HG02870 (cell line): ENCODE results near the gene LRRC4C.
"Not testable (repeated sequence)": the region's sequence is repeated elsewhere in the genome, so short reads cannot be mapped to it uniquely, and the experiment has no call there.

Experiments
- ATAC-seq: cut with Tn5 transposase; IDR thresholded peaks from one replicate; pipeline ENCODE4 v1.9.1; 2021; ENCODE audit warnings: mild to moderate bottlenecking, moderate library complexity; ENCODE audit not compliant: unreplicated experiment

The LRRC4C gene

DNA sequence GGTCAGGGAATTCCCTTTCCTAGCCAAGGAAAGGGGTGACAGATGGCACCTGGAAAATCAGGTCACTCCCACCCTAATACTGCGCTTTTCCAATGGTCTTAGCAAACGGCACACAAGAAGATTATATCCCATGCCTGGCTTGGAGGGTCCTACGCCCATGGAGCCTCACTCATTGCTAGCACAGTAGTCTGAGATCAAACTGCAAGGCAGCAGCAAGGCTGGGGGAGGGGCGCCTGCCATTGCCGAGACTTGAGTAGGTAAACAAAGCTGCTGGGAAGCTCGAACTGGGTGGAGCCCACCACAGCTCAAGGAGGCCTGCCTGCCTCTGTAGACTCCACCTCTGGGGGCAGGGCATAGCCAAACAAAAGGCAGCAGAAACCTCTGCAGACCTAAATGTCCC is 548.7 kb downstream of the LRRC4C start:
- not testable (repeated sequence) for ATAC-seq

DNA sequence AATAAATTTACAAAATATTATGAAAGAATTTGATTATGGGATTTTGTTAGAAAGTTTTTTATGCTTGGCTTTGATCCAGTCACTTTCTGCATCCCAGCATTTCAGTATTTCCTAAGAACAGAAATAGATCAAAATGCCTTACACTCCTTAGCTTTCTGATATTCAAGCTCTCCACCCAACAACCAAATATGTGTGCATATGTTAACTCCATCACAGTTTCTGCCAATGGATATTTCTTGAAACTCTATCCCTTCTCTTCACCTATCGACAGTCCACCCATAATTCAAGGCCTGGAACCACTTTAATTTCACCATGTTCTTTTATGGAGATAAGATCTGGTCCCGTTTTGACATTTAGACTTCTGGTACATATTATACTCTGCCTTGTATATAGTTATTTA is 565.0 kb downstream of the LRRC4C start:
- ATAC-seq = no peak

DNA sequence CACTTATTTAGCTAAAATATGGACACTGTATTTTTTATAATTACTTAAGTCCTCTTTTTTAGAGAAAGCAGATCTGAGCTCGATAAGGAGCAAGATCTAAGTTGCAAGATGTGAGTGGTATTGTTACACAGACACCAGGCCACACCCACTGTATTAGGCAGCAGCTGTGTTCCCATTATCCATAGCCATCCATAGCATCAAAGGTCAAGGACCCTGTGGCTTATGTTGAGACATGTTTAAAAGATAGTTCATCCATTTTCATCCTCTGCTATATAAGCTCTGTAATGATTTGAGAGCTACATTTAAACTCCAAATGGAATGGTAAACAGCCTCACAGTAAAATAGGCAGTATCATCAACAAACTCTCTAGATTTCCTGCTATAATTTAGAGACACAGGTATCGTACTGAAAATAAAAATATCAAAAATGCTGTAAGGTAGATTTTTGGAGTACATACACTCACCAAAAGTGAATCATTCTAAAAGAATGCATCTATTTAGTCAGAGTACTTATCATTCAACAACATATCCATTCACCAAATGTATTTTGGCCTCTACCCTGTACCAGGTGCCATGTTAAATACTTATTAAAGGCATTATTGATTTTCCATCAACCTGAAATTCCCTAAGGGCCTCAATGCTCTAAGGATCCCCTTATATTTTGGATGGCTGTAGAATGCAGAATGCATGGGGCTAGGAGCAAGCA is 574.0 kb downstream of the LRRC4C start:
- ATAC-seq = no peak

DNA sequence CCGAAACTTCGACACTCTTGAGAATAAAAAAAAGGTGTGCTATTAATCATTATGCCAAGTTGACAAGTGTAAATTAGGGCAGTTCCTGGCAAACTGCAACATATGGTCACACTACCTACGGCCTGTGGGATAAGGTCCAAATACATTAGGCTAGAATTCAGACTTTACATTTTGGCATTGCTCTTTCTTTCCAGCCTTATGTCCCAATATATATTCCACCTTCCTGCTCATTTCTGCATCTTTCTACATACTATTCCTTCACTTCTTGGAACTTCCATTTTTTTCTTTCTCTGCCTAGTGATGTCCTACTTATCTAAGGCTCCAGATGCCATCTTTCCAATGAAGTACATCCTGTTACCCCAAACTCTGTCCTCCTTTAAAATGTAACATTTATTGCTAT is 577.2 kb downstream of the LRRC4C start:
- no peak for ATAC-seq

DNA sequence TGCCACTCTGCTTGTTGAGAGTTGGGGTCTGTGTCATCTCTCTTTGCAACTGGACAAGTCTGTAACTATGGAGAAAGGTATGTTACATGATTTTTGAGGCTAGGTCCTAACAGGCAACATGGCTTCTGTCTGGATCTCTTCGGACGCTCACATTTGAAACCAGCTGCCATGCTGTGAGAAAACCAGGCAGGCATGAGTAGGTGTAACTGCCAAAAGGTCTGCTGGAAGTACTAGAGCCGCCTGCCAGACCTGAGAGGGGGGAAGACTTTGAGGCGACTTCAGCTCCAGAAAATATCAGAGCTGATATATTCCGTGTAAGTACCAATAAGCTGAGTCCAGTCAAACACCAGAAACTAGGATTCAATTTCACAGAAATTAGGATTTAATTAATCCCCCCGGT is 579.5 kb downstream of the LRRC4C start:
- ATAC-seq = no peak

DNA sequence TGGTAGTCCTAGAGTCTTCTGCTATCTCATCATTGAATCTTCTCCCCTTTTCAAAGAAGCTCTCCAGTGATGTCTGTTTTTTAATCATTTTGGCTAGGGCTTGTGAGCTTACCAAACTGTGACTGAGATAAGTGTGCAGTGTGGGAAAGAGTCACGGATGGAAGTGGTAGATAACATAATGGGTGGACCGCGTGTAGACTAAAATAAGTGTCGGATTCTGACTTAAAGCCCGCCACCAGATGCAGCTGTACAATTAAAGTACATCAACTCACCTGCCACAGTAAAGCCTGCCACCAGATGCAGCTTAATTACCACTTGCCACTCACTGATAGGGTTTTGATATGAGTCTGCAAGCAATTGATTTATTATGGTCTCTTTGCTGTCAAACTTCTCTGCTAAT is 581.5 kb downstream of the LRRC4C start:
- no peak for ATAC-seq

DNA sequence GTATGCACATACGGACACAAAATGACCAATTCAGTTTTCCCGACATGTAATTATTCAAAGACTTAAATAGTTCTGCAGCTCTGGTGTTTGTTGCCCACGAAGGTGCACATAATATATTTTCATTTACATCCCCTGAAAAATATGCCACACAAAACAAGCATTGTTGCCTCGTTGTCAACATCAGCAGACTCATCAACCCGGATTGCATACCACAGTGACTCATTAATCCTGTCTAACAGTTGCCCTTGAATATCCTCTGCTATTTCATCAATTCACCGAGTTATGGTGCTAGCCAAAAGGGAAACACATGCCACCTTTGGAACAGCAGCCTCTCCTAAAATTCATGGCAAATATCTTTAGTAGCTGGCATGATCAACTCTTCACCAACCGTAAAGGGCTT is 582.2 kb downstream of the LRRC4C start:
- no peak for ATAC-seq

DNA sequence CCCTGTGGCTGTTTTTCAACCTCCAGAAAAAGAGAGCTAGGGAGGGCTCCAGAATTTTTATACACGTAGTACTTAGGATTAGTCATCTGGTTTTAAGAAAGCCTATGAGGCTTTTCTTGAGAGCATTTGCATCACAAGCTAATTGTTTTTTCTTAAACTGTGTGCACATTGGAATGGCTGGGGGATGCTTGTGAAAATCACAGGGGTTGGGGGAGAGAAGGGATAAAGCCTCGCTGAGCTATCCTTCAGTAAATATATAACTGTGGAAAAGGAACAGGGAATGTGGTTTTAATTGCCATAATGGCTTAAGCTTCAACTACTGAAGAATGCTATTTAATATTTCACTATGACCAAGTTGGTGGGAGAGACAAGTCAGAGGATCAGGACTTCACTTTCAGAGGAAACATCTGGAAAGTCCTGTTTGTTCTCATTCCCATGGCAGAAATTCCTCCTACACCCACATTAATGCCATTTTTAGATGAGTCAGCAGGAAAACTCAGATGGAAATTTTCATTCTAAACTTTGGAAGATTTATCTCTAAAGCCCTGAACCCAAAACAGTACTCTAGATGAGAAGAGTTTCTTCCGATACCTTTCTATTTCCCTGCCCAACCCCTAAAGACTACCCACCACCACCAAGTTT is 591.3 kb downstream of the LRRC4C start:
- no peak for ATAC-seq

DNA sequence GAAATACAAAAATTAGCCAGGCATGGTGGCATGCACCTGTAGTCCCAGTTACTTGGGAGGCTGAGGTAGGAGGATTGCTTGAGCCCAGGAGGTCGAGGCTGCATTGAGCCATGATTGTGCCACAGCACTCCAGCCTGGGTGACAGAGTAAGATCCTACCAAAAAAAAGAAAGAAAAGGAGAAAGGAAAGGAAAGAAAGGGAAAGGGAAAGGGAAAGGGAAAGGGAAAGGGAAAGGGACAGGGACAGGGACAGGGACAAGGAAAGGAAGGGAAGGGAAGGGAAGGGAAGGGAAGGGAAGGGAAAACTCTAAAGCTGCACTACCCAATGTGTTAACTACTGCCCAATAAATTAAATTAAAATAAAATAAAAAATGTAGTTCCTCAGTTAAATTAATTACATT is 601.7 kb downstream of the LRRC4C start:
- not testable (repeated sequence) for ATAC-seq

DNA sequence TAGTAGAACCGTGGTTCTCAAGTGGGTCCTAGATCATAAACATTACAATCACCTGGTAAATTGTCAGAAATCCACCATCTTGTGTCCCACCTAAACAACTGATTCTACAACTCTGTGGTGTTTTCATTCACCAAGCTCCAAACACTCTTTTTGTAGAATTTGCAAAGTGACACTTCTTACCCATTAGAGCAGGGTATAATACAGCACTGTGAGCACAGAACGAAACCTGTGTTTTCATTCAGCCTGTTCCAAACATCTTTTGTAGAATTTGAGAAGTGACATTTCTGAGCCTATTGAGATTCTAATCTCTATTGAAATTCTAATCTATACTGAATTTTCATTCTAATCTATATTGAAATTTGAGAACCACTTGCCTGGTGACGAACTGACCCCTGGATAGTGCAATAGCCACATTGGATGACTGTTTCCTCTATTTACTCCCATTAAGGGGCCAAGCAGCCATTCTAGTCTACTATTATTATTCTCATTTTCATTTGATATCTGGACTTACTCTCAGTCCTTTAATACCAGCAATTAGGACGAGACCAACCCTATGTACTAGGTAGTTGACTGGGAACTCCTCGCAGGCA is 616.6 kb downstream of the LRRC4C start:
- no peak for ATAC-seq

DNA sequence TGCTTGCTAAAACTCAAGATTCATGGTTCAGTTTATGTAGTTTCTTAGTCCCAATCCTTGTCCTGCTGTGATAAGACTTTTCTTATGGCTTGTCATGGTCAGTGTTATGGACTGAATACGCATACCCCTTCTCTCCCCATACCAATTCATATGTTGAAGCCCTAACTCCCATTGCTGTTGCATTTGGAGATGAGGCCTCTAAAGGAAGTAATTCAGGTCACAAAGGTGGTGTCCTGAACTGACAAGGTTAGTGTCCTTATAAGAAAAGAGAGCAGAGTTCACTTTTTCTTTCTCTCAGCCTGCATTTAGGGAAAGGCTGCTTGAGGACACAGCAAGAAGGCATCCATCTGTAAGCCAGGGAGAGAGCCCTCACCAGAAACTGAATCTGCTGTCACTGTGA is 618.2 kb downstream of the LRRC4C start:
- ATAC-seq = no peak

DNA sequence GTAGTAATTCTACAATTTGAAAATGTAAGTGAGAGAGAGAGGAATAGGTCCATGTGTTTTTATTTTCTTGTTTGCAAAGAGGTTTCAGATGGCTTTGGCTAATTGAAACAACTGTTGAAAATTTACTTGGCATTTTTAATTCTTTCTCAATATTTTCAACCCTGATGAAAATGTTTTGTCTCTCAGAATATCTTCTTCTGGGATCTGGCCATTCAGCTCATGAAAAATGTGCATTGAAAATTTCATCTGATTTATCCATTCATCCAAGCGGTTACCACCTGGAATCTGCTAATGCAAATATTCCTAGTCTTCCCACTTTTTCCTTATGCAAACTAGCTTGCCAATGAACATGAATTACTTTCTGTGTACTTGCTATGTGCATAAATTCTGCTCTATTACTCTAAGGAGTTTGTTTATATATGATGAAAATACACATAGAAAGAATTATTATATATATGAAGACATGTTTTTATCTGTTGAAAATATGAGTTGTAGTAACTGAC is 621.2 kb downstream of the LRRC4C start:
- no peak for ATAC-seq

DNA sequence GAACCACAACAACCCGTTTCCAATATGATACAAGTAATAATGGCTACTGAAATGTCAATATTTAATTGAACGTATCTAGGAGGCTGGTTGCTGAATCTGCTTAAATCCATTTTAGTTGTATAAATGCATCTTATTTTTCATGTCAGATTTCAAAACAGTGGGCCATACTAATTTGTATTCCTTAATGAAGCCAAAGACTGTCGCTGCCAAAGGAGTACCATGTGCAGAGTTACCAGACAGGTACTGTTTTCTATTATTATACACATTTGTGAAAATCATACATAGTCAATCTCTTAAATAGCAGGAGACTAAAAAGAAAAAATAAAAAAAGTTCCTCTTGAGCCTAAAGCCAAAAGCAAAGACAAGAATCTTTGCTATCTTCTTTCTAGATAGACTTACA is 632.3 kb downstream of the LRRC4C start:
- ATAC-seq = no peak

DNA sequence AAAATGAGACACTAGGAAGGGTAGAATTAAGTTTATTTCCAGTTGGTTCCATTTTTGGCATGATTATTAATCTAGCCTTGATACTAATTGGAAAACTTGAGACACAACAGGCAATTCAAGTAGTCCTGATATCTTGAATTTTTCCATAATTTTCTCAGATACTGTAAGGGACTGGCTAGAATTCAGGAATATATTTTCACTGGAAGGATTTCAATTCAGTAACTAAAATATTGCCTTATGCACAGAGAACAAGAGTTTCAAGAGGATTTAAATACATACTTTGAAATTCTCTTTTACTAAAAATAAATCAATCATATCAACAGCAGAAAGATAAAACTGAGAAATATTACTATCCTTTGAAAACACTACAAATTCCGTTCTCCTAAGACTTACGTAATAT is 632.9 kb downstream of the LRRC4C start:
- no peak for ATAC-seq

DNA sequence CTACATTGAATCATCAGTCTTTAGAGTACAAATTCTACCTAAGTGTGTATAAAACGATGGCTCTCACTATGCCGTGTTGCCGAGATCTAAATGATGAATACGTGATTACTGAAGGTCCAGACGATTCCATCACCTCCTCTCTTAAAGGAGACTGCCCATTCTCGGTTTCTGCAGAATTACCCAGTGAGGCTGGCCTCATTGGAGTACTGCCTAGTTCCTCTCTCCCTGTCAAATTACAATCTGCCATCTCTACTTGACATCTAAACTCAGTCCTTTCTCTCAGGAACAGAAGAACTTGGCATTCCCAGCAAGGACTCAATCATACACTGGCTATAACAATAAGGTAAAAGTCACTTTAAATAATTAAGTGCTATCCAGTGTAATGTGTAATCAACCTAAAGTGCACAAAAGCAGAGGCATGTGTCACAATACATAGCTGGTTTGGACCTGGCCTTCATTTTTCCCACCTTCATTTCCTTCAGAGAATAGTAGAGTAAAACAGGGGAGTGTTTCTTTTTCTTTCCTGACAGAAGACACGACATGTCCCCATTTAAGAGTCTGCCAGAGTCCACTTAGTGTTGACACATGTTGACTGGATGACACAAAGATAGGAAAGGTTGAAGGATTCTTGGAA is 634.1 kb downstream of the LRRC4C start:
- ATAC-seq = no peak

DNA sequence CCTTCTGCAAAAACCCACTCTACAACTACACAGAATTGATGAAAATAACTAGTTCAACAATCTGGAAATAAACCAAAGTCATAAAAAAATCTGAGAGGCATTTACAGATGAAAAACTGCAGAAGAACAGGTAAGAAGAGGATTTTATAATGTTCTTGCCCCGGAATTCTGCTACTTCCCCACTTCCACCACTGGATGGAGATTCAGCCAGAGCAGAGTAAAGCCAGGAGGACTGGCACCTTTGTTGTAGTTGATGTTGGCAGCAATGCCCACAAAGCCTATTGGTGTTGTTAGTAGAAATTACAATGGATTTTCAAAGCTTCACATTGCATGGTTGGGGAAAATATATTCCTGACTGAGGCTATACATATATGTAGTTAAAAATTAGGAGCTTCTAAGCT is 640.2 kb downstream of the LRRC4C start:
- ATAC-seq = no peak

DNA sequence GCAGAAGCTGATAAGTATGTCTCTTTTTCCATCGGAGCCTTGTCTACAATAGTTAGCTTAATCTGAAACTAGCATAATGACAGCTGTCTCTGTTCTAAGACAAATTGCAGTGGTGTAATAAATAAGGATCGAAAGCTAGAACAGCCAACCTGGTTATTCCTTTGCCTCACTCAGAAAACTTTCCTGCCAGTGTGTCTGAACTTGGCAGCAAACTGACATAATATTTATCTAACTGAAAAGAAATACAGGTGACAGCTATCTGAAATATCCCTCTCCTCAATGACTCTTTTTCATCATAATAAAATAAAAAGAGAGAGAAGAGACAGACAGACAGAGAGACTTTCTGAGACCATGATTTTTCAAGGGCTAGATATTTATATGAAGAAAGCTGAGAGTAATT is 642.5 kb downstream of the LRRC4C start:
- ATAC-seq = no peak

DNA sequence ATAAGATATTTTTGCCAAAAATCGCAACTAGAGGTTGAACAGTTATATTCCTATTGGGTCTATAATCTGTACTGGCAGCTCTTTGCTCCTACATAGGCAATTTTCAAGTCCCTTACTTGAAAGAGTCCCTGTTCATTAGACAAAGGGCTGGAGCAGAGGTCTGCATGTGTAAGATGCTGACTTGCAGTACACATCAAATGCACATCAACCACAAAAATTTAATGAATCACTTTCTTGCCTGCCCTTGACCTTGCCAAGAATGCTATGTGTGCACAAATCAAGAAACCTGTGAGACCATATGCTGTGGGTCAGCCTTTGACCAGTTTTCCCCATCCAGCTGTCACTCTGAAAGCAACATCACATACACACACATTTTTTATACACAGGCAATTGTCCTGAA is 661.5 kb downstream of the LRRC4C start:
- ATAC-seq = no peak

DNA sequence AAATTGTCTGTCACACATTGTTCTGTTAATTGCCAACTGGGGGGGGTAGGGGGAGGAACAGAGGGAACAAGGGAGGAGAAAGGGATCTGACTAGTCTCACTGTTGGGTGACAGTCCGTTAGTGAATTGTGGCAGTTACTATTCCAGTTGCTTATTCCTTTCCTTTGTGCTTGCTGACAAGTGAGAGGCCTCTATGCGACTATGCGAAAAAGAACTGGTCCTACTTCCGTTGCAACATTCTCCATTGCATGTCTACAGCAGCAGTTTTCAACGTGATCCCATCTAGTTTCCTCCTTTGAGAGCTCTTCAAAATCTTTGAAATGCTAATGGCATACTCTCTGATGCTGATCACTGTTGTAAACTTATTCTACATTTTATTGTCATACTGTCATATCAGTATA is 672.2 kb downstream of the LRRC4C start:
- ATAC-seq = no peak

DNA sequence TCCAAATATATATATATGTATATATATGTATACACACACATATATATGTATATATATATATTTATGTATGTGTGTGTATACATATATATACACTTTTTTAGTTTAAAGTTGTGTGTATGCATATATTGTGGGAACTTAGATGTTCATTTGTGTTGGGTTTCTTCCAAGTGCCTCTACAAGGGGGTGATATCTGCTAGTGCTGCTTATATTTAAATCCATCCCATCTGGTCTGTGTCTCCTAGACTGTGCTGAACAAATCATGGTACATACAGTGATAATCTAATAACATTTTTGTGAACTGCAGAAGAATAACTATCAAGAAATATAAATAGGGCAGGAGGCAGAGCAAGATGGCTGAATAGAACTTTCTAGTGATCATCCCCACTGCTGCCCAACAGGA is 696.4 kb downstream of the LRRC4C start:
- no peak for ATAC-seq

DNA sequence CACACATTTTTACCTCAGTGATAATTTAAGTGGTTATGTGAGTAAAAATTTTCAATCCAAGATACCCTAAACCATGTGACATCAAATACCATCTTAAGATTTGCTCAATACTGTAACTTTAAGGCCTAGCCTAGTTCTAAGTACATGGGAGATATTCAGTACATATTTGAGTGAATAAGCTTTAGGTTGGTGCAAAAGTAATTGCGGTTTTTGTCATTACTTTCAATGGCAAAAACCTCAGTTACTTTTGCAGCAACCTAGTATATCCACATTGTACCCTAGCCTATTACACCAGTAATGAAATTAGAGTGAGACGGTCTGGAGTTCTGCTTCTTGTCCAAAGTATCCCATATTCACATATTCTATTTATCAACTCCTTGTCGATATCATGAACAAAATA is 700.1 kb downstream of the LRRC4C start:
- ATAC-seq = no peak

DNA sequence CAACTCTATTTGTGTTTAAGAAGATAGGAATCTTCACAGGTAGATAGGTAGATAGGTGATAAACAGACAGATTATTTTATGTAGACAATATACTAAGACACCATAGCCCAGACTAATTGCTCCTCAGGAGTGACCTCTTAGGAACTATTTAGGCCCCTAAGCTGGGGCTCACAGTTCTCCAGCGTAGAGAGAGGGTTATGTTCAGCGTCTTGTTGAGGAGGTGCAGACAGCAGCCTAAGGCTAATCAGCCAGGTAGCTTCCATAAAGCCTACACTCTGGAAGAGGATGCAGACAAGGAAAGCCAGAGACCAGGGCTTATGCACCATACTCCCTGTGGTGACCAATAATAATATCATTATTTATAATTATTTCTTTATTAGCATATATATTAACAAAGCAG is 705.2 kb downstream of the LRRC4C start:
- ATAC-seq = no peak
